Stimulated activated CD4-positive, alpha-beta T cell treated with anti-CD3 and anti-CD28 coated beads, Interleukin-15, amount 100 ng/mL, for 48 hours (primary cell): ENCODE results near the gene SEMA3D.
A peak's percentile ranks its signal among the peaks of the same experiment; 100 is the strongest.

ENCODE experiments used
- DNase-seq, 2 donors: peaks; one replicate each; pipeline ENCODE4 v3.0.0-alpha.2; 2020; ENCODE audit warnings: low read depth in 2 of 2

Gene SEMA3D

DNA sequence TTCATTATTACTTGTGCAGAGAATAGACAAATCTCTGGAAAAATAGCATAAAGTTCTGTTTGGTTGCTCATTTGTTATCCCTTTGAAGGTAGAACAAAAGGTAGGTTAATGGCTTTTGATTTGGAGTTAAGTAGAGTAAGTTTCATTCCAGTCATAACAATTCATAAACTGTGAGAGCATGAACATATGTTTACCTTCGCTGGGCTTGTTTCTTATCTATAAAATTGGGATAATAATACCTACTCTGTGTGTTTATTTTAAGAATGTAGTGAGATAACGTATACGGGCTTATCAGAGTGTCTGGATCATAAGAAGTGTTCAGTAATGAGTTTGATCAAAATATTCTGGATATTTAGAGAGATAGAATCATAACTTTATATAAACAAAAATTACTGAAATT lies 155.4 kb downstream of the SEMA3D start:
- no peak for DNase-seq

DNA sequence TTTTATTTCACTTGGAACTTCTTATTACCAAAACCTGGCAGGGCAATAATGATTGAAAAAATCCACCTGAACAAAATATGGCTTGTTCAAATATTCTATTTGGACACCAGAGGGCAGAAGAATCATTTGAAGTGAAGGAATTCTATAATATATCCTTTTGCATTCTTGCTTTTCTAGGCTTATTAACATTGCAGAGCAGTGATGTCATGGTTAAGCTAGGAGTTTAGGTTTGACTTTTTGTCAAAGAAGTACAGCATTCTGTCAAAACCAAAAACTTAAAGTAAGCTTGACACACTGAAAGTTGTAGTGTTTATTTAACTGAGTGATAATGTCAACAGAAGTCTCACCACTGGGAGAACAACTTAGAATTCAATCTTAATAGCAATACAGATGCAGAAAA lies 156.0 kb downstream of the SEMA3D start:
- DNase-seq = no peak

DNA sequence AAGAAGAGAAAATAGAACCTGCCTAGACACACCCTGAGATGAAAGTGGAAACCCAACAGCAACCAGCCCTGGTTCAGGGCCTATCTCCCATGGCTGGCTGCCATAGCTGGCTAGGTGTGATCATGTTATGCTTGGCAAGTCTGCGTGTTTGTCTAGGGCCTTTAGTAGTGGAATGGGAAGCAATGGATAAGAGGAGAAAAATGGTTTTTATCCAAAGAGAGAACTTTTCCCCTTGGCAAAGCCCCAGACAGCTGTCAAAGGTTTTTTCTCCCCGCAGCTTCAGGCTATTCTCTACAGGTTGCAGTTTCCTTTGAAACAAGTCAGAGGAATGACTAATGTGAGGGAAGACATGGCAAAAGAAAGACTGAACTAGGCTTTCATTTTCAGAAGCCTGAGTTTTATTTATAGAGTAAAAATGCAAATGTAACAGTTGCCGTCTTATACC lies 161.5 kb downstream of the SEMA3D start:
- no peak for DNase-seq

DNA sequence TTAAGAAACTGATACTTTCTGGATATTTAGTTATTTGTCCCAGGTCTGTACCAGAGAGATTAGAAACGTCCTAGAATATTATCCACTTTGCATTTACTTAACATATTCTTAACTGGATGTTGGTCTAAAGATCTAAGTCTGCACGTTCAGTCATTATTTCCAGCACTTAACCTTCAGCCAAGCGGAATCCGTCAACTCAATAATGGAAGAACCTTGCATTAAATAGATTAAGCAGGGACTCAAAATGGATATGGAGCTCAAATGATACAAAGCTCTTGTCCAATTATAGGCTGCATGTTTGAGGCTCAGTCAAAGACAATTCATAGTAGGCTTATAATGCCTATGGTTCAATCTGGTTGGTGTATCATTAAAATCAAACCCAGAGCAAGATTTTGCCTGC lies 162.9 kb downstream of the SEMA3D start:
- no peak for DNase-seq

DNA sequence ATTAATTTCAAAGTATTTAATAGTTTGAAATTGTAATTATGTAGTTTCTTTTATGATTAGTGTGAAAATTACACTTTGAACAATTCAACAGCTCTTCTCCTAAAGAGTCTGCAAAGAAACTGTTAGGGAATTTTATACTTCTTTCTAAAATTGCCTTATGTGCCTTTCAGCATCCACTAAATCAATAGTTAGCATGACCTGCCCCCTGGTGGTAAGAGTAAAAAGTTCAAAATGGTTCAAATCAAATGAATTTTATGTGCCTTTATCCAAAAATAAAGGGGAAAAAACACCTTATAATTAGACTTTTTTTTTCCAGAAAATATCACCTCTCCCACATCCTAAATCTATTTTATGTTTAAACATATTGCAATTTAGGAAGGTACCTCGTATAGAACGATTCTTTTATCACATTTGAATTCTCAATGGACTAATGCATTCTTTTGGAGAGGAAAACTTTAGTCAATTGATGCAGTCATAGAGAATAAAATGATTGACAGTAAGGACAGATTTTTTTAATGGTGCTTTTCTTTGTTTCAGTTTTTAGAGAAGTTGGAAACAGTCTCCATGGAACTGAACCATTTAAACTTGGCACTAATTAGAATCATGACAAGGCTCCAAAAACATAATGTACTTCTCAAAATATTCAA lies 163.7 kb downstream of the SEMA3D start:
- peak in 1 of 2 donors; percentile 1 for DNase-seq

DNA sequence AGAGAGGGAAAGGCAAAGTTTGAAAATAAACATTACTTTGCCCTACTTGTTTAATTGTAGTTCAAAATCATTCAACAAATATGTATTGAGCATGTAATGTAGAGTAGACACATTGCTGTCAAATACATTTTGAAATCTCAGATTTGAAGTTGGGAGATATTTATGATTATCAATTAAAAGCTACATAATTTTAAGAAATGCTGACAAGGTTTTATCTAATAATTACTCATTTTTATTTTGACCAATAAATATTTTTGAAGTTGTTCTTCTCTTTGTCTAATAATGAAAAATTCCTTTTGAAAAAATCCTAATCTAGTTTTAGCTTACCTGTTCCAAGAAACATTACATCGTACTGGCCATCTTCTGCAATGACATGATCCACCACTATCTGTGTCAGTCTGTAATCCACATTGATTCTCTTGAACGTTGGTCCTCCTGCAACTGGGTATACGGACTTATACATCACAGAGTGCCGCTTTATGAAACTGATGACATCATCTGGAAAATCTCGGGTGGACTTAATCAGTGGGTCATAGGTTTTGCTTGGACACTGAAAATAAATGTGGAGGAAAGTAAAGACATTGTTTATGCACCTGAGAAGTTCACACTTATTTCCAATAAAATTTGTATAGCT lies 164.7 kb downstream of the SEMA3D start:
- DNase-seq = no peak

DNA sequence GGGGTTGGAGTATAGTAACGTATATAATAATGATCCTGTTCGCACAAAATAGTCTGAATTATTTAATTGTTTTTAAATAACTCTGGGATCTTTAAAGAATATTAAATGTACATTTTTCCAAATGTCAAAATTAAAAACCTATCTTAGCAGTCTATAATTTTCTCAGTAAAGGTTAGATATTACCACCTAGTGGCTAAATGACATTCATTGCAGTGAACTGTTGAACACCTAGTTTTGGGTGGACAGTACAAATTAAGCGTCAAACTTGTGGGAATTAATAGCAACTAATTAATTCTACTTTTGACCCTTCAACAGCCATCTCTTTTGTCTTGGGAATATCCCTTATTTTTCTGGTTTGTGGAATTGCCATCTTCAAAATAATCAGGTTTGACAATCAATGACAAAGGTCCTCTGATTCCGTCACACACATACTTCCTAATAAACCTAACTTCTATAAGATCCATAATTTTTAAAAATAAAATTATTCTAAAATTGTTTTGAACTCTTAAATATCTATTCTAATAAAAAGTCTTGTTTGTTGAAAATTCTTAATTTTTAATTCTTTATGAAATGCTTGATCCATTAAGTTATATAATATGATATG lies 165.7 kb downstream of the SEMA3D start:
- no peak for DNase-seq

DNA sequence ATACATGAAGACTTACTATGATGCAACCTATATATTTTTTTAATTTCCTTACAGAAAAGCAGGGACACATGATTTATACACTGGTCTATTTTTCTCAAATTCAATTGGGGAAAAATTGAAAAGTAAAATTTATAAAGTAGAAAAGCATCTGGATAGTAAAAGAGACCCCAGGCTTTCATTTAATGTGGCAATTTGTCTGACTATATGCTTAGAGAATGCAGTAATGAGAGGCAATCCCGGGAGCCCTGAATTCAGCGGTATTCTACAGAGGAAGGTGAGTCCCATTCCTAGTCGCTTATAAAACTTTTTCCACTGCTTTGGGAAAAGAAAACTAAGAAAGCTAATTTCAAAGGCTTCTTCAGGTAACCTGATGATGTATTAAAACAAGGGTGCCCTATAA lies 167.1 kb downstream of the SEMA3D start:
- DNase-seq = no peak

DNA sequence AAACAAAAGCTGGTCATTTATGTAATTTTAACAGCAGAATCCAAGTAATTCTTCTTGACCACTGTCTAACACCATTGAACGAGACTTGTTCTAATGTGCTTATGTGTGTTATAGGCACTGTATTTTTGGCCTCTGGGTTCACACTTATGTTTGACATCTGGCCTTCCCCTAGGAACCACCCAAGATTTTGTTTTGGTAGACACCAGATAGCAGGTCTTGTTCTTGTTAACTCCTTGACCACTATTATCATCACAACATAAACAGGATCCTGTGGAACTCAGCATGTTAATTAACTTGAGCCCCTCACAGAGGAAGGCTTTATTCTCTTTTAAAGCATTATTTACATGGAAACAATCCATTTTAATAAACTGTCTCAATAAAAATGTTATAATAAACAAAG lies 167.7 kb downstream of the SEMA3D start:
- no peak for DNase-seq

DNA sequence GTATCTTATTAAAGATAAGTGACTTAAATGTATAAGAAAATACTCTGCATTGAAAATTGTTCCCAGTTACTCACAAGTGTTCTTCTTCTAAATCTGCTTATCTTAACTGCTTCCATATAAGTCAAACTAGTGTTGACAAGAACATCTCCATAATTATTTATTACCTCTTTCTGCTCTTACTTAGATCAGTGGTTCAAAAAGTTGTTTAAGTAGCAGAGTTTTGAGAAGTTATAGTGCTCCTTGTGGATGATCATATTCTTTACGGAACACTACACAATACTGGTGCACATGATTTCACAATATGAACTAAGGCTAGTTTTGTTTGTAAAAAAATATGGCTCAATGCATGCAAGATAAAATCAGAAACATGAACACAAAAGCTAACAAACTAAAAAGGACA lies 168.4 kb downstream of the SEMA3D start:
- DNase-seq = no peak

DNA sequence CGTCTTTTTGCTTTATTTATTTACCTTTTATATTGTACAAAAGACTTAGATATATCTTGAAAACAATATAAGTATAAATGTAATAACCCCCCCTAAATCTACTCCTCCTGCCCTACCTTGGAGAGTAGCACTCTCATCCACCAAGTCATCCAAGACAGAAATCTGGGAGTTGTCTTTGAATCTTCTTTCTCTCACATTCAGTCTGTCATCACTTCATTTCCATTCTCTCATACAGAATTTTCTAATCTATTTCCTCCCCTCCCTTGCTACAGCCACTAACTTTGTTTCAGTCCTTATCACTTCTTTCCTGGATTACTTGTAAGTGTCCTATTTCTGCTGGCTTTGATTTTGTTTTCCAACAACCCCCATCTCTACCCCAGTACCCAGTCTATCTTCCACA lies 170.6 kb downstream of the SEMA3D start:
- DNase-seq = no peak

DNA sequence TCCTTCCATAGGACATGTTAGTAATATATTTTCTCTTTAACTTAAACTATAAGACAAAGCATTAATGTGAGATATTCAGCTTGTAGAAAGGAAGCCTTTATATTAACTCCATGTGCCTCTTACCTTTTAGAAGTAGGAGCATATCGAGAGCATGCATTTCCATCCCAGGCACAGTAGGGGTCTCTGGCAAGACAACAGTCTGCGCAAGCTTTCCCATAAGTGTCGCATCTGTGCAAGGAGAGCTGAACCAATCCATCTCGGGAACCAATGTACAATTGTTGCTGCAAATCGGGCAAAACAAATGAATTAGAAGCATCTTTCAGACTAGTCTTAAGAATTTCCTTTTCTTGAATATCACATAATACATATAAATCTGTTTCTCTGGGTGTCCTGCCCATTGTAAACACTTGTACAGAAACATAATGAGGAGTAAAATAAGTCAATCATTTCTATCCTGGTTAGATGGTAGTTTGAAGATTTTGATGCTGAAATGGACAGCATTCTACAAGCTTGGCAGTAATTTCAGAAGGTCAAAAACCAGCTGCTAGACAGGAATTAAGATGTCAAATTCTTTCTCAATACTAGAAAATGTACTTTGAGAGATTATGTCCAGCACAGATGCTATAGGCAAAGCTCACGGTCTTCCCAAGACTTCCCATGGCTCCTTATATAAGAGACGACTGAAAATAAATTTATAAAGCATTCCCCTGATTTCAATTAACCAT lies 171.8 kb downstream of the SEMA3D start:
- DNase-seq = no peak

DNA sequence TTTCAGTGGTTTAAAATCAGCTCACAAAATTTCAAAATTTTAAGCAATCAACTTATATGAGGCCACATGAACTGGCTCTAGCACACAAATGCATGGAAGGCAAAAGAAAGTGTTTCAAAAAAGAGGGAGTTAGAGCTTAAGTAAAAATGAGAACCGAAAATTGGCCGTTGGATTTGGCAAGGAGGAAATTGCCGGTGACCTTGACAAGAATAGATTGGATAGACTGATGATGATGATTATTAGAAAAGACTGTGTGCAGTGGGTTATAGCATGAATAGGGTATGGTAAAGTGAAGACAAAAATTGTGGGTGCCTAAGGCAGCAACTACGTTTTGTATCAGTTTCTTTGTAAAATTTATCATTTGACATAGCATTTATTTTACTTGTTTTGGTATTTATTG lies 175.7 kb downstream of the SEMA3D start:
- DNase-seq = no peak

DNA sequence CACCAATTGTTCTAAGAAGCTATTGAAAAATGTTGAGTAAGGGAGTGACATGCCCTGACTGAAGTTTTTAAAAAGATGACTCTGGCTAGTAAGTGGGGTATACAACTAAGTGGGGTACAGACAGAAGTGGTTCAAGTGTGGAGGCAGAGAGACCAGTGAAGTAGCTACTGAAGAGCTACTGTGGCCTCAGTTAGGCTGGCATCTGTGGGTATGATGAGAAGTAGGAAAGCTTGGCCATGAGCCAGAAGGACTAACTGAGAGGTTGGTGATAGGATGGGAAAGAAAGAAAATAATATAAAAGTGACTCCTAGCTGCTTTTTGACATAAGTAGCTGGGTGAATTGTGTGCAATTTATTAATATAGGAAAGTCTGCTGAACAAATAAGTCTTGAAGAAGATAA lies 176.6 kb downstream of the SEMA3D start:
- no peak for DNase-seq

DNA sequence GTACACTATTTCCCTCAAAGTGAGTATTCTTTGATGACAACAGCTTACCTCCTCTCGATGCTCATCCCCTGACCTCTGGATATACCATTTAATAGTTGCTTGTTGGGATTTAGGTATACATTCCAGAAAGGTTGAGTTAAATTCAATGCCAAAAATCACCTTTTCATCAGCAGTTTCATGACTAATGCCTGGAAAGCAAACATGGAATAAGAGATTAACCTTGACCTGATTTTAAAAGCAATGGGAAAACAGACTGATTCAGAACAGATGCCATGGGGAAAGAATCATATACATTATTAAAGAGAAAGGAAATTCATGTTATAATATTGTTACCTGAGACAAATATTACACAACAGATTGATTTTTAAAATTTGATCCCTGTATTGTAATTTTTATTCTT lies 180.1 kb downstream of the SEMA3D start:
- no peak for DNase-seq

DNA sequence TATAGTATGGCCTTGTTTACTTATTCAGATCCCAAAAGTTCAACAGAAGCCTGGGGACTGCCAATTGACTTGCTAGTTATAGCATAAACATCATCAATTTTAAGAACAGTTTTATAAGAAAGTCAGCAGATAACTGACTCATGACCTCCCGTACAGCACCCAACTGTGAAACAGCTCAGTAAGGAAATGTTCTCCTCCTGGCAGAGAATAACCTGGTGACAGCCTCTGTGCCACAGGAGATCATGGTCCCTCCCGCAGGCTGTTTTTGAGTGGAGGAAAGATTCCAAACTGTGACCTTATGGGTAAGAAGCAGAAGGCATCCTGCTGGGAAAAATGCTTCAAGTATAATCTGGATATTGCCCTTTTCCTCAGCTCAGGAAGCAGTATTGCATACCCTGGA lies 182.5 kb downstream of the SEMA3D start:
- no peak for DNase-seq

DNA sequence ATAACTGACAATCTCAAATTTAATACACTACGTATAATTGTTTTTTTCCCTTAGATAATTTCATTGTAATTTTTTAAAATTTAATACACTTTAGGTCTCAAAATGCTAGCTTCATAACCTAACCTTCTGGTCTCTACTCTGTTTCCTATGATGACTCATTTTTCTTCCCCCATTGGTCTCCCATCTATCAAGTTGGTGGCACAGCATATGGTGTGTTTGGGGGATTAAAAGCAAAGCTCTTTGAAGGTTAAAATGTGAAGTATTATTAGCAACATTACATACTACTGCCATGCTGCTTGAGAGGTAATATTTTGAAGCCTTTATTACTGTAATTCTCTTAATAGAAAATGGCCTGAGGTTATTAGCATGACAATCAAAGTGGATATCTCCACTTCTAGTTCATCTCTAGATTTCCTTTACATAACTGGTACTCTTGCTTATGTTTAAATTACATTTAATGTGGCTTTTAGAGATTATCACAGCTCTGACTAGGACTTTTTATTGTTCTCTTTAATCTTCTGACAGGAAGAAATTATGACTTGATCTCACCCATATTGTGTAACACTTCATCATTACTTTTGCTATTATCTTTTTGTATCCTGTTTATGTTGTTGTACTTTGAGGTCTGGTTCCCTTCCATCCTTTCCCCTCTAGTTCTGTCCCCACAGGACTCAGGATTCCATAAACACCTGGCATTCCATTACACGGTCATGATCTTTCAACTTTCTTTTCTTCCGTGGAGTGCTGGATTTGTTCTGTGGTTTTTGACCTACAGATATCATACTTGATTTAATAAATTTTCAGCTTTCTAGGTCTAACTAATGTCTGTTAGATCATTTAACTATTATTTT lies 185.1 kb downstream of the SEMA3D start:
- DNase-seq = no peak

DNA sequence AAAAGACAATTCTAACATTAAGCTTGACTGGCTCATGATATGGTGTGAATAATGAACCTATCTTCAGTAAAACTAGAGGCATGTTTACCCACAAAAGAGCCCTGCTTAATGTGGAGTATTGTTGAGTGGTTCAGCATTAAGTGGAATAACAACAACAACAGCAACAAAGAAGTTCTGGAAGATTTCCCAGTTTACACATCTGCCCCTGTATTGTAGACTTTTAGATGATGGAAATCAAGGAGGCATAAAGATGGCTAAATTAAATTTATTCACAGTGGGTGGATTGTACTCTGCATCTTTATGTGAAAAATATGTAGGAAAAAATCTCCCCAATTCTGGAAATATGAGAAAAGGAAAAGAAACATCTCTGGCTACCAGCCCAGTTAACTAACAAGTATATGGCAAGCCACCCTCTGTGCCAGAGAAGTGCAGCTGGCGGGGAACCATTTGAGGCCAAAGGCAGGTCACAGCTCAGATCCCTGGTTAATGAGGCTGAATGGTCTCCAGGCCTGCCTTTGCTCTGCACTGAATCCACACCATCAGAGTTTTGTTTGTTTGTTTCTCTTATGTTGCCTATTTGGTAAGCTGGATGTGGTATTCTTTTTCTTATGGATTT lies 186.0 kb downstream of the SEMA3D start:
- DNase-seq = no peak

DNA sequence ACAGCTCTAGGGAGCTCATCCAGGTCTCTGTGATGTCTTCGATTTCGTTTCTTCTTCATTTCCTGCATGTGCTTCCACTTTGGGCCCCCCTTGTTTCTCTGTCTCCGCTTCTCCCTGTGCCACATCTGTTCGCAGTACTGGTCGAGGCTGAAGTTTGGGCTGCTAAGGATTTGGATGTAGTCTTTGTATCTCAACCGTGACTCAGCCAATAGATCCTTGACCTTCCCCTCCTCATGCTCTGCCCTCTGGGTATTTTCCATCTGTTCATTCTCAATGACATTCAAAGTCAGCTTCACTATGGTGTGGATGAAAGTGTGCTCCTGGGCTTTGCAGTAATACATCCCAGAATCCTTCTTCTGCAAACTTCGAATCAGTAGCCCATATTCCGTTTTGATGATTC lies 187.4 kb downstream of the SEMA3D start:
- no peak for DNase-seq

DNA sequence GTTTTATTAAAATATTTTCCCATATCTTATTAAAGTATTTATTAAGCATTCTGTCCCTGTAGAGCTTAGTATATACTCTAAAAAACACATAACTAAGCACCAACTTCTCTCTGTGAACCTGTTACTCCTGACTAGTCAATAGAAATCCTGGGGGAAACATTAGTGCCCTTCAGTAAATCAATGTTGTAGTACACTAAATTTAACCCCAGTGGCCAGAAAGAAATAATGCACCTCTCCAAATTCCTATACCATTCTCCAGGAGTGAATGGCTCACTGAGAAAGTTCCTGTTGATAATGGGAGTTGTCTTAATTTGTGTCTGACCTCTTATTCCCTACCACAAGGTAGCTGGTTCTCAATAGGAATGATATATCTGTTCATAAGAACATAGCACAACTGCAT lies 188.2 kb downstream of the SEMA3D start:
- no peak for DNase-seq

DNA sequence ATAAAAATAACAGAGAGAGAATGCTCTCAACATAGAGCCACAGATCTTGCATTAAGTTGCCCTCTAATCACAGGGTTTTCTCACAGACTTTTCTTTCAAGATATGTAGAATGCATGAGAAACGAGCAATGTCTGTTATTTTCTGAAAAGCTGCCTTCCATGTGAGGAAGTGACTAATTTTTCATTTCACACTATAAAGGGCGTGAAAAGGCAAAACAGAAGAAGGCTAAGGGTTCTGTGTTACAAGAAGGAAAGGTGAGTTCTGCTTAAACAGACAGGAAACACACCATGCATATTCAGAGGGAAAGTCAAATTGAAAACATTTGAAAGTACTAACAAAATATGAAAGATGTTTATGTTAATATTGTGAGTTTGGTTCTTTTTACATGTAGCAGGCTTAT lies 189.2 kb downstream of the SEMA3D start:
- DNase-seq = no peak
